Ureter (tissue), 1 donor: Measurements from ENCODE around the gene SLC13A5. TPM values are rescaled to one million over a fixed set of nuclear protein-coding genes. Genes with fewer than 3 reads are reported as not detected.

ENCODE experiments used
- DNase-seq: peaks from one replicate; pipeline ENCODE4 v3.0.0-alpha.2; 2020; ENCODE audit warnings: low spot score
- total RNA-seq: library from RNA; stranded (reverse); gene quantifications from one replicate; pipeline ENCODE4 v1.2.4, GENCODE V29; 2023
- donor health status: DM: yes; HTN: yes; CAD: no.

The SLC13A5 gene
- total RNA-seq, 1 donor from 2014 or later = not detected

DNA sequence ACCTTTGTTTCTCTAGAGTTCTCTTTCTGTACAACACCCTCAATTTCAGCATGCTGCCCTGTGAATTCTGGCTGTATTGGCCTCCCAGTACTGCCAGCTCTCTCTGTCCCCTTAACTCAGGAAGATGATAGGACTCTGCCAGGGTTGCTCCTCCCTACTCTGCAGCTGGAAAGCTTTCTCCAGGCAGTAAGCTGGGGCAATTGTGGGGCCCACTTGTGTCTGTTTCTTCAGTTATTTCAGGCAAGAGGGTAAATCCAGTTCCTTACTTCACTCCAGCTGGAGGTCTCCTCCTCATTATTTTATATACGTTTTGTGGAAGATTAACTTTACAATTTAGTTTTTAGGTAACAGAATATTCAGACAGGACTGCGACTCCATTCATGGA lies 51.7 kb downstream of the SLC13A5 start:
- no peak for DNase-seq

DNA sequence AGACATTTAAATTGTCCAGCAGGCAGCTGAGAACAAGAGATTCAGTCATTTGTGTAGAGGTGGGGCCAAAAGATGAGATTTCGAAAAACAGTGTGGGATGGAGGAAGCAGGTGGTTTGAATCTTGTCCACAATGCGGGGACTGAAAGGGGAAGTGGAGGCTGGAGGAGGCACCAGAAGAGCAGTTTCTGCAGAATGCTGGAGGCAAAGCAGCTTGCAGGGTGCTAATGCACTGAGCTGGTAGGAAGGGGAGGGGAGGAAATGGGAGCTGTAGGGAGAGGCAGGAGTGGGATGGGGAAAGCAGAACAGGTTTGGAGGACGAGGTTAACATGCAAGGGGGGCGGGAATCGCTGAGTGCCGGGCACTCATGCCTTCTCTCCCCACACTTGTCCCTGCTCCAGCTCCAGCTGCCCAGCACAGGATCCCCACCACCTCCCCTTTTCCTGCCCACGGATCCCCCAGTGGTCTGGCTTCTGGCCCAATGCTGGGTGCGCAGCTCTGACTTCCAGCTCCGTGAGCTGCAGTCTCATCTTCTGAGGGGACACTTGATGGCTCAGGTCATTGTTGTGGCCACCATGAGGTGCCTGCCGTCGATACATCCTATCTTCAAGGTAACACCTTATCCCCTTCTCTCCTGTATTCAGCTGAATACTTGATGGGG lies 52.2 kb downstream of the SLC13A5 start:
- no peak for DNase-seq

DNA sequence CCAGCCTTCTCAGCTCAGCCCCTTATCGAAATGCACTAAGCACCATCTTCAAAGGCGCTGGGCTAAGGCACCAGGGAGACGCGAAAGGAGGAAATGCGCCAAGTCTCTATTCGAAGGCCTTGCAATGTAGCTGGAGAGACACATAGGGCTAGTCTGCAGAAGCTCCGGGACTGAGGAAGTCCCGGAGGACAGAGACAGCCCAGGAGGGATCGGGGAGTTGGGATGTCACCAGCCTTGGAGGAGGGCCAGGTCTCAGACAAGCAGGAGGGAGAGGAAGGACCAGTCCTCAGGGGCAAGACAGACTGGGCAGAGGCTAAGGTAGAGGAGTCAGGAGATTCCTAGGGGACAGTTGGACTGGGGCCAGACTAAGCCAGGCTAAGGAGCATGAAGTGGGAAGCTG lies 53.1 kb downstream of the SLC13A5 start:
- no peak for DNase-seq

DNA sequence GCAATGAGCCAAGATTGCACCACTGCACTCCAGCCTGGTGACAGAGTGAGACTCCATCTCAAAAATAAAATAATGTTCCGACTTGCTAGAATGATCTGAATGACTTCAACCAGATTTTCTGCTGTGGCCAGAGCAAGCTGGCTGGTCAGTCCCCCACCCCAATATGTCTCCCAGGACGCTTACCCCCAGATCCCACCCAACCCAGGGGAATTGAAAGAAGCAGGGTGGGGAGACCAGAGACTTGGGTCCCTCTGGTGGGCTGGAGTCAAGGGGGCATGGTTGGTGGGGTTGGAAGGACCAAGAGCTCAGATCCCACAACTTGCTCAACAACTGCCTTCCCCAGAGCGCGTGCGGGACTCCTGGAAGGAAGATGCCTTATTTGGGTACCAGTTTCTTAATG lies 54.8 kb downstream of the SLC13A5 start:
- DNase-seq = peak; percentile 29

DNA sequence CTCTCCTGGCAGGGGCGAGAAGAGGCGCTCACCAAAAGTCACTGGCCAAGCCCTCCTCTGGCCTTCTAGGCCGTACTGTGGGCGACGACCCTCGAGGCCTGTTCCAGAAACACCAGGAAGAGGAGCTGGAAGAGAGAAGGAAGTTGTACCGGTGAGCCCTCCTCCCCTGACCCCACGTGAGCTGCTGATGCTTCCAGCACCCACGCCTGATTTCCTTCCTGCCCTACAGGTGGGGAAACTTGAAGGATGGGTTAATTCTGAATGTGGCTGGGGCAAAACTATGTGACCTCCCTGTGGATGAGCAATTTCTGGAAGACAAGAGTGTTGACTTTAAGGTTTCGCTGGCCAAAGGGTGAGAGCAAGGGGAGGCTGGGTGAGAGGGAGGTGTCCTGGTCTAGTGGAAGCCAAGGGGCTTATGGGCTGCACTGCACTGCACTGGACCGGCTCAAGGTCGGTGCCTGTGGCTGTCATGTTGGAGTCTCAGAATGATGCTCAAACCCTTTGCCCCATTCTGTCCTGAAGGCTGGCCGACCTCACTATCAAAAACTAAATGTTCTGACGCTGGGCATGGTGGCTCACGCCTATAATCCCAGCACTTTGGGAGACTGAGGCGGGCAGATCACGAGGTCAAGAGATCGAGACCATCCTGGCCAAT lies 55.4 kb downstream of the SLC13A5 start:
- DNase-seq = peak; percentile 29

DNA sequence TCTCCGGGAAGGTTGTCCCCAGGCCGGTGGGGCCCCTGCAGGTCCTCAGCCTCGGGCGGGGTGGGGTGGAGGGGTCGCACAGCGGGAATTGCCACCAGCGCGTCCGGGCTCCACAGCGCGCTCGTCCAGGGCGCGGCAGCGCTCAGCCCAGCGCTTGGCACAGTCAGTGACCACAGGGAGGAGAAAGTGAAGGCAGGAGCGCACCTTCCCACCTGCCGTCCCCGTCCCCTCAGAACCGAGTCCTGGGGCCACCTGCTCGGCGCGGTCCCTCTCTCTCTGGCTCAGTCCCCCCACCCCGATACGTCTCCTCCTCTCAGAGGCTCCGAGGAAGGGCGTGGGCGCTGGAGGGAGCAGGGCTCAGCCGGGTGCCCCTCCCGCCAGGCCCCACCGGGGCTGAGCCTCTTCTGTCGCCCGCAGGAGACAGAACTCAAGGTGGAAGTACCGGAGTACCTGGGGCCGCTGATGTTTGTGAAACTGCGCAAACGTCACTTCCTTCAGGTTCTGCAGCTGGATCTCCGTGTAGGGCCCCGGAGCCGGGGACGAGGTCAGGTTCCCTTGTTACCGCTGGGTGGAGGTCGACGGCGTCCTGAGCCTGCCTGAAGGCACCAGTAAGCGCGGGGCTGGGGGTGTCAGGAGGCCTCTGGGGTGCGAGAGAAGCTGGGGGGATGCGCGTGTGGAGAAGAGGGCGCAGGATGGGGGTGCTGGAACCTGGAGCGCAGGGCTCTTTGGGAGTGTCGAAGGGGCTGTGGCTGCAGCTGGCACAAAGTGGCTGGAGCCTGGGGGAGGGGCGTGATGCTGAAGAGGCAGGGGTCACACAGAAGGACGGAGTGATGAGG lies 56.2 kb downstream of the SLC13A5 start:
- peak; percentile 44 for DNase-seq

DNA sequence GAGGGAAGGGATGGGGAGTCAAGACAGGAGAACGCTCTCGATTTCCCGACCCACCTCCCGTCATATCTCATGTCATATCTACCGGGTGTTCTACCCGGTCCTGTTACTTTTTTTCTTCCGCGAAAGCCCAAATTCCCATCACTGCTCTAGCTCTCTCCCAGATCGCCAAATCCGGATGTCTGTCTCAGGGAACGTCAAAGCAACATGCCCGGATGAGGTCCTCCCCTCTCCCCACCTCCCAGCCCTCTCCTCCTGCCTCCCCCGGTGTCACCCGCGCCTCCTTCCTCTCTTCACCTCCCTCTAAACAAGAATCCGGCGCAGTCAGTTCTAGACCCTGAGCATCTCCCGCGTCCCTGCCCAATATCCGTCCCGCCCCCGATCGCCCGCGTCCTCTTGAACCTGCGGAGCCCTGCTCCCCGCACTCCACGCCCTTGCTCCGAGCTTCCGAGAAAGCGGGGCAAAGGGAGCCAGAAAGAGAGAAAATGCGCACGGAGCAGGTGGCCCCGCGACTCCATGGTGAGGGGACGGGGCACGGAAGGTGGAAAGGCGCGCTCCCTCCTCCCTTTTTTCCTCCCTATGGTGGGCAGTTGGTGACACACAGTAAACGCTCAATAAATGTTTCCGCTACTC lies 57.3 kb downstream of the SLC13A5 start:
- peak; percentile 41 for DNase-seq

DNA sequence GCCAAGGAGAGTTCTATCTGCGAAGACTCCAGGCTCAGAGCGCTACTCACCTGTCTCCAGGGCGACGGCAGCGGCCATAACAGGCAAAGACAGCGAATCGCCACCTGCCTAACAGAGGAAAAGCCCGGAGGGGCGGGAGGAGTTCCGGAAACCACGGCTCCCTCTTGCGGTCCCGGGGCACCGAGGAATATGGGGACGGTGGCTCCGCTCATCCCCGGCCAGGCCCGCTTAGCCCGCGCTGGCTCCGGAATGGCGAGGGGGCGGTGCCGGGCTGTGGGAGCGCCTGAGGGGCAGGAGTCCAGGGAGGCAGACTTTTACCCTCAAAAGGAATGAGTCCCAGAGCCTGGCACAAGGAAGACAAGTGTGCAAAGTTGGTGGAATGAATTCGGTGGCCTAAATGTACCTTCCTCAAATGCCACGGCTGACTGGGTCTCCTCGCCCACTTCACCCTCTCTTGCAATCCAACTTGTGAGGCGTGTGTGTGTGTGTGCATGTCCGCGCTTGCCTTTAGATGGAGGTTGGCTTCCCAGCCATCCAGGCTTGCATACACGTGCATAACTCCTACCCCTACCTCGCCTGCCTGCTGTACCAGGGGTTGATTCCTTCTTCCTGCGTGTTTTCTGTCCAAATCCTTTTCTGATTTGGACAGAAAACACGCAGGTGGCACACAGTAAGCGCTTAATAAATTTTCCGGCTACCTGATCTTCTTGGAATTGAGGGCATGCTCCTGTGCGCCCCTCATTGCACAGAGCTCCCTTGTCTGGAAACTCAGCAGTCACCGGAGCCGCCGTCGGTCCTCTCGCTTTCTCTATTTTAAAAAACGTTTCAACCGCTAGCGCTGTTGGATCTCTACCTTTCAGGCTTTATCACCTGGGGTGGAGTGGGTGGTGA lies 58.1 kb downstream of the SLC13A5 start:
- peak; percentile 70 for DNase-seq

DNA sequence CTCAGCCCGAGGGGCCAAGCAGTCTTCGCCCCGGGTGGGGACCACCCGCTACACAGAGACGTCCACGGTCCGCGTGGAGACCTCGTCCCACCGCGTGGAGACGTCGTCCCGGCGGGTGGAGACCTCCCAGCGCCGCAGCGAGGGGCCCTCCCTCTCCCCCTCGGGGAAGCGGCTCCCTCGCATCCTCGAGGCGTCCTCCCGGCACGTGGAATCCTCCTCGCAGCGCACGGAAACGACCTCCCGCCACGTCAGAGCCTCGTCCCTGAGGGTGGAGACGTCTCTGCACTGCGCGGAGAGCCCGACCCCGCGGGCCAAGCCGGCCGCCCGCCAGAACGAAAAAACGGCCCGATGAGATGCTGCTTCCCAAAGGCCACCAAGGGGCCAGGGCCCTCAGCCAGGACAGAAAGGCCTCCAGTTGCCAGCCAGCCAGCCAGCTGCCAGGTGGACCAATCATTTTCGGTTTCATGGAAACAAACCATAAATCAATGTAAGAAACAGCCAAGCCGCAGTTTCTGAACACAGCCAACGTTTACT lies 61.2 kb downstream of the SLC13A5 start:
- DNase-seq = peak; percentile 62

DNA sequence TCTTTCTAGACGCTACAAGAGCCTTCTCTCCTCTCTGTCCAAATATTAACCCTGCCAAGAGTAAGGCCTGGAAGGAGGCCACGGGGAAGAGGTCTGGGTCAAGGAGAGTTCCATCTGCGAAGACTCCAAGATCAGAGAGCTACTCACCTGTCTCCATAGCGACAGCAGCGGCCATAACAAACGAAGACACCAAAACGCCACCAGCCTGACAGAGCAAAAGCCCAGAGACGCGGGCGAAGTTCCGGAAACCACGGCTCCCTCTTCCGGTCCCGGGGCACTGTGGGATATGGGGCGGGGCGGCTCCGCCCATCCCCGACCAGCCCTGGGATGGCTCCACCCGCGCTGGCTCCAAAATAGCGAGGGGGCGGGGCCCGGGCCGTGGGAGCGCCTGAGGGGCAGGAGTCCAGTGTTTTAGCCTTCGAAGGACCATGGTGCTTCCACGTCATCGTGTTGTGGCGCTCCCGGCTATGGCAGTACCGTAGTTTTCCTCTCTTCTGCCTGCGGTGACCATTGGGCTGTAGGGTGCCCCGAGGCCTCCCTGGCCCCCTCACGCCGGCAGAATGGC lies 61.7 kb downstream of the SLC13A5 start, which contains the start of the genes C17orf100 and MED31:
C17orf100 (plus strand) TSS at position 409 of the 565 bp plus-strand sequence; CDS start at position 561, 152 bp downstream.
MED31 (minus strand) TSS at position 252 of the 565 bp plus-strand sequence; CDS start at position 175, 77 bp downstream.
- DNase-seq = peak; percentile 95

DNA sequence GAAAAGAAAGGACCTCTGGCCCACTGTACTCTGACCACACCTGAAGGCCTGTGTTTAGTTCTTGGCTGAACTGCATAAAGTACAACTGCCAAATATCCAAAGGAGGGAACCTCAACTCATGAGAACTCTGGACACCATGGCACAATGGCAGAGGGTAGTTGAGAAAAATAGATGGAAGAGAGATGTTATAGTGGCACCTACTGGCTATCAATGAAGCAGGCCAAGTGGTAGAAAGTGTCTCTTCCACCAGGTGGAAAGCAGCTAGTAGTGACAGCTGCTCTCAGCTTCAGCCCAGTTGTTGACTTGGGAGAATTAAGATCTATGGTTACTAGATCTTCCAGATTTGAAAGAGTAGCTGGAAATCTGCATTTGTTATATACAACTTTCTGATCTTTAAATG lies 65.0 kb downstream of the SLC13A5 start:
- DNase-seq = no peak

DNA sequence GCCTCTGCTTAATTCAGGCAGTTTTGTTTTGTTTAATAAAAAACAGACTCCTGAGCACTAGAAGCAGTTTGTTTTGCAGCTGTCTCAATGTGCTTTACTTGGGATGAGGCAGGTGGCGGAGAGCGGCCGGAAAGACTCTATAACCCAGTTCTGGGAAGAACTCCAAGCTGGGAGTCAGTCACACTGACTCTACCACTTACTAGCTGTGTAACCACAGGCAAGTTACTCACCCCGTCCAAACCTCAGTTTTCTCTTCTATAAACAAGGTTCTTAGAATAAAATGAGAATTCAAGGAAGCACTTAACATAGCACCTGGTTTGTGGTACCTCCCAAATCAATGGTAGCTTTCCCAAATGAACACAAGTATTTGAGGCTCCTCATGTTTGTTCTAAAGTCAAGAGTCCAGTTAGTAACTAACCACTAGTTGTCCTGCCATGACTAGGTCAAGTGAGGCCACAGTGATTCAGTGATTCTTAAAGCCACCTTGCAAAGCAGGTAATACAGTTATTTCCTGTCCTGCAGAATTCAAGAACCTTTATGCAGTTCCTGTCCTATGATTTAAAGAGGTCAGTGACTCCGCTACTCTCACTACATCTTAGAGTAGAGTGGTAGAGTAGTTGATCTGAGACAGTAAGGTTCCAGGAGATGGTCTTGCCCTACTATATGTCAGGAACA lies 69.6 kb downstream of the SLC13A5 start:
- no peak for DNase-seq

DNA sequence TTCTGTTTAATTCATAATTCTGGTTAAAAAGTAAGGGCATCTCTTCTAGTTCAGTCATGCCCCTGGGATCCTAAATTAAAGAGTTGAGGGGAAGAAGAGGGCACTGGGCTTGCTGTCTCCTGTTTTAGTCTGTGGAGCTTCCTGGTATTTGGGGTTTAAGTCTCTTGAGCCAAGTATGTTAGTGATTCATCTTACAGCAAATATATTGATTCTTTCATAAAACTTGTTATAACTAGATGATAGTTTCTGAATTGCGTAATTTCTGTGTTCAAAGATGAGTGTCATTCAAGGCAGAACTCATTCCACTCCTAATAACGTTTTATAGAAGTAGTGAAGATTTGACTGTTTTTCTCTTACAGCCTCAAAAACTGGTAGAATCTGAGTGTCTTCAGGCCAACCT lies 70.6 kb downstream of the SLC13A5 start:
- no peak for DNase-seq

DNA sequence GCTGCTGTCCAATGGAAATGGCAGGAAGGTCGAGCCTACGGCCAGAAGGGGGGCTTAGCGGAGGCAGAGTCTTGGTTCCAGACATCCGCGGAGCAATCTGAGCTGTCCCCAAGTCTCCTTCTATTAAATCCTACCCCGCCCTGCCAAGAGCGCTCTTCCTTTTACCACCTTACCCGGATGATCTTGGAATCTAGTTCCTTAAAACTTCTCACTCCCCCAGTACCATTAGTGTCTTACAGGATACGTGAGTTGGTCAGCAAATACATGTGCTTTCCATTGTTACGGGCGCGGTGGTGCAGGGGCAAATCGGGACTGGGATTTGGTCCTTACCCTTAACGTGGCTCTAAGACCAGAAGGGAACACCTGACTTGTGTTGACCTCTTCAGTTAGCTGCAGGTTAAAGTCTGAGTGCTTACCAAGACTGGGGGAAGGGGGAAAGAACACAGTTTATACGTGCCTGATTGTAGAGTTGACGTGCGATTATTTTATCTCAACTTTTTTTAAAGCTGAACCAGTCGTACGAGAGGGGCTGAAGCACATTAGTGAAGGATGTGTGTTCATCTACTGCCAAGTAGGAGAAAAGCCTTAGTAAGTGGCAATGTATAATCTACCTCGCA lies 71.8 kb downstream of the SLC13A5 start:
- DNase-seq = no peak

DNA sequence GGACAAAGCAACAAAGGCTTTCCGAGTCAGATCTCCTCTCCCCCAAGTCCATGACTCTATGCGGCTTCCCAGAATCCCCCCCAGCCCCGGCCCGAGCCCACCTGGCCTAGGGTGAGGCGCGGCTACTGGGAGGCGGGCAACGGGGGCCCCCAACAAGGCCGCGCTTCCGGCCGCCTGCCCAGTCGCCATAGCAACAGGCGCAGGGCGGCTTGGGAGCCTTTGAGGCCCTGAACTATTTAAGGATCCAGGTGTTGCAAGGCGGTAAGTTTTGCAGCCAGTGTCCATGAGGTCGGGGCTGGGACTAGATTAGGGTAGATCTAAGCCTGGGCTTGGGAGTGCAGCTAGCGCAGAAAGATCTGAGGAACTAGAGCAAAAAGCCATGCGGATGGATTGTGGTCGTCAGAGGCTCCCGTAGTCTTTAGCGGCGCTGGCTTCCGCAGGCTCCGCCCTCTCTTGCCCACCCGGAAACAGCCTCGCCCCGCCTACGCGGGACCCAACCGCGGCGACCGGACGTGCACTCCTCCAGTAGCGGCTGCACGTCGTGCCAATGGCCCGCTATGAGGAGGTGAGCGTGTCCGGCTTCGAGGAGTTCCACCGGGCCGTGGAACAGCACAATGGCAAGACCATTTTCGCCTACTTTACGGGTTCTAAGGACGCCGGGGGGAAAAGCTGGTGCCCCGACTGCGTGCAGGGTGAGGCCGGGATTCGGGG lies 72.5 kb downstream of the SLC13A5 start, which contains the start of the genes KIAA0753 and TXNDC17:
KIAA0753 (minus strand) TSS at position 176 of the 711 bp plus-strand sequence. CDS start 5,608 bp downstream, outside the sequence.
TXNDC17 (plus strand) TSS at position 525 of the 711 bp plus-strand sequence; CDS start at position 548, 23 bp downstream.
- peak; percentile 94 for DNase-seq

DNA sequence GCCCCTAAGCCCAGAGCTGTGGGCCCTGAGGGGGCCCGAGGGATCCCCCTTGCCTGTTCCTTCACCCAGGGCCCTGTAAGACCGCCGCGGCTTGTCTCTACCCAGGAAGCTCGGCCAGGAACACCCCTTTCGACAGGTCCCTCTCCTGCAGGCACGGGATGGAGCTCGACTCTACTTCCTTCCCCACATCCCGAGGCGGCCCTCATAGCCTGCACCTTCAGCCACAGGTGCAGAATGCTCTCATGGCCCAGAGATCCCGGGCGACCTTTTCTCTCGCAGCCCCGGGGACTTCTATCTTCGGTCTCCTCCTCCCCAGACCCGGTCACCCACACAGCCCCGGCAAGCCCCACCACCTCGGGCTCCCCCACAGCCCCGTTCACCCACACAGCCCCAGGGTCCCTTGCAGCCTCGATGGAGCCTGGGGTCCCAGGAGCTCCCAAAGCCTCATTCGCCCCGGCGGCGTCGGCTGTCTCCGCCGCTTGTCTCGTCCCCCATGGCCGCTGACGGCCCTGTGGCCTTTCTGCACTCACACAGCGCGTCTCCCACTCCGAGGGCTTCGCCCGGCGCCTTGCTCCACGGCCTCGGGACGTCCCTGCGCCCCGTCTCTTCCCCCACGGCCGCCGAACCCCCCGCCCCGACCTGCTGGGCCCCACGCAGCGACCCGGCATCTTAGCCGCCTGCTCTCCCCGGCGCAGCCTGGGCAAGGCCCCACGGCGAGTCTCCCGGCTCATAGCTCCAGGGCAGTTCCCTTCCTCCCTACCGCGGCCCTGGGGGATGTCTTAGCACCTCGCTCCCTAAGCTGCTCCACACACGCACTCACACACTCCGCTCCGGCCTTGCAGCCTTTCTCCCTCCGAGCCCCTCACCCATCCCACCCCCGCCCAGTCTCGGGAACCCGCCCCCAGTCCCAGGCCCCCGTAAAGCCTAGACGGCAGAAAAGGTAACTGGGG lies 73.3 kb downstream of the SLC13A5 start:
- peak; percentile 49 for DNase-seq

DNA sequence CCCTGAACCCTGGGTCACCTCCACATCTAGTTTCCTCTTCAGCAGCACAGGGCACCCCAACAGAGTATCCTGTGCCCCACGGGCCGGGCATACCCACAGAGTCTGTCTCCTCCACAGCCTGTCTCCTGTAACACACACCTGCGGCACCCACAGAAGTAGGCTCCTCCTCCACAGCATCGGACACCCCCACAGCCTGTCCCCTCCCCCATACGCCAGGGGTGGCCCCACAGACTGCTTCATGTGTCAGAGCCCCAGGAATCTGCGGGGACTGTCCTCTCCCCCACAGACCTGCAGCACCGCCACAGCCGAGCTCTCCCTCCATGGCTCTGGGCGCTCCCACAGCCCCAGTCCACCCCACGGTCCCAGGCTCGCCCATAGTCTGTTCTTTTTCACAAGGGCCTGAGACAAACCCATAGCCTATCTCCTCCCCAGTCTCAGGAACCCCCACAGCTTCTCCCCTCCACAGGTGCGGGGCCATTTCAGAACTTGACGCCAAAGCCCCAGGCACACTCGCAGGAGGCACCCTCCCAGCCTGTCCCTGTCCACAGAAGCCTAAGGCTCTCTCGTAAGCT lies 74.1 kb downstream of the SLC13A5 start:
- DNase-seq = no peak
